Mucosa of descending colon (tissue), 3 donors: ENCODE results near the gene DLGAP4. TPM values are rescaled to one million over a fixed set of nuclear protein-coding genes. Genes with fewer than 3 reads are reported as not detected.

Experiments
- ATAC-seq: fragments of 200-7000 bp; cut with Tn5 transposase; one replicate; pipeline ENCODE4 v1.9.1; 2020; ENCODE audit warnings: mild to moderate bottlenecking, moderate library complexity
- DNase-seq, 3 donors: peaks; one replicate each; pipeline ENCODE4 v3.0.0-alpha.2; 2020
- H3K36me3 ChIP-seq: fragments of 200-600 bp; one replicate; pipeline ENCODE4 v1.8.0; 2021; ENCODE audit warnings: low read depth, mild to moderate bottlenecking
- H3K4me1 ChIP-seq: fragments of 200-600 bp; one replicate; pipeline ENCODE4 v1.8.0; 2021; ENCODE audit warnings: low read depth, mild to moderate bottlenecking
- H3K4me3 ChIP-seq: fragments of 200-600 bp; one replicate; pipeline ENCODE4 v1.8.0; 2021; ENCODE audit warnings: mild to moderate bottlenecking
- H3K9me3 ChIP-seq: fragments of 200-600 bp; one replicate; pipeline ENCODE4 v1.8.0; 2021; ENCODE audit warnings: mild to moderate bottlenecking
- CTCF ChIP-seq: fragments of 200-600 bp; IDR thresholded peaks from one replicate; pipeline ENCODE4 v1.8.0; 2022; ENCODE audit warnings: antibody characterized with exemption, mild to moderate bottlenecking
- intact Hi-C, 2 donors: fragments of 100-400 bp; cut with DNase I in 1 of 2; cut with micrococcal nuclease in 1 of 2; formaldehyde crosslinking; loops; one replicate each; pipeline versions ENCODE4 v1.11.0 to v1.11.1; 2022; cut with DNase I, micrococcal nuclease
- total RNA-seq, 3 donors: library from RNA; stranded (reverse); fragmentation: NEBNext Ultra II Directional in 2 of 3; extraction: Animal tissue kit (Norgen Biotek cat#: 25700) in 2 of 3; gene quantifications; one replicate each; pipeline versions ENCODE4 v1.2.1 to v1.2.4, GENCODE V29; 2021 to 2023
- donor health status: DM: no; HTN: no; CAD: no; lungs with moderate emphysema.
- donor health status: DM: no; HTN: no; CAD: no.
- donor health status: DM: no; HTN: yes; CAD: no.

The DLGAP4 gene
- total RNA-seq, 3 donors from 2014 or later, result 40.0 to 66.3 (median 43.5) TPM

DNA sequence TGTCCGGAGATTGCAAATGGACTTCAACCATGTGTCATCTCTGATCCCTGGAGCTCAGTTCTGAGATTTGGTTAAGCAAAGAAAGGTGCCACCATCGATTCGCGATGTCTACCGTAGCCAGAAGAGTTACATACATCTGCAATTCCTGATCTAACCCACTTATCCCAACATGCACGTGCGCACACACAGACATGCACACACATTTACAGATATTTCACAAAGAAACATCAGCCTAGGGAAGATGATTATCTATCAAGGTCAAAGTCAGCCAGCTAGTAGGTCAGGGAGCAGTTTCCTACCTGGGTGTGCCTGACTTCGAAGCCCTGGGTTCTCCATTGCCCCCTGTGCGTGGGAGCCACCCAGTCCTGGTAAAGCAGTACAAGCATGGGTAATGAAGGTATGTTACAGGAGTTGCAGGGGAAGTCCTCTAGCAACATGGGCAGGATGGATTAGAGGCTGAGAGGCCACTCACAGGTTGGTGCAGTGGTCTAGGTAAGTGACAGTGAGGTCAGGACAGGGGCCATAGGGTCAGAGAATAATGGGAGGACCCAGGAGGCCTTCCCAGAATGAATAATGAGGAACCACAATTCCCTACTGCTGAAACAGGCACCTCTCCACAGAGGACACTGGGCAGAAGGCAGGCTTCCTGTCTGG lies 150.0 kb downstream of the DLGAP4 start:
- Histone ChIP-seq H3K4me1 (peaks cover 5% of the 10 kb centered on the region), H3K4me3 (no peak overlapping the region), H3K9me3 (no peaks in the 10 kb centered on the region), H3K36me3 (no peaks in the 10 kb centered on the region)
- intact Hi-C loops, result no loop called here
- TF ChIP-seq CTCF, result no peak
- no peak for ATAC-seq
- no peak for DNase-seq

DNA sequence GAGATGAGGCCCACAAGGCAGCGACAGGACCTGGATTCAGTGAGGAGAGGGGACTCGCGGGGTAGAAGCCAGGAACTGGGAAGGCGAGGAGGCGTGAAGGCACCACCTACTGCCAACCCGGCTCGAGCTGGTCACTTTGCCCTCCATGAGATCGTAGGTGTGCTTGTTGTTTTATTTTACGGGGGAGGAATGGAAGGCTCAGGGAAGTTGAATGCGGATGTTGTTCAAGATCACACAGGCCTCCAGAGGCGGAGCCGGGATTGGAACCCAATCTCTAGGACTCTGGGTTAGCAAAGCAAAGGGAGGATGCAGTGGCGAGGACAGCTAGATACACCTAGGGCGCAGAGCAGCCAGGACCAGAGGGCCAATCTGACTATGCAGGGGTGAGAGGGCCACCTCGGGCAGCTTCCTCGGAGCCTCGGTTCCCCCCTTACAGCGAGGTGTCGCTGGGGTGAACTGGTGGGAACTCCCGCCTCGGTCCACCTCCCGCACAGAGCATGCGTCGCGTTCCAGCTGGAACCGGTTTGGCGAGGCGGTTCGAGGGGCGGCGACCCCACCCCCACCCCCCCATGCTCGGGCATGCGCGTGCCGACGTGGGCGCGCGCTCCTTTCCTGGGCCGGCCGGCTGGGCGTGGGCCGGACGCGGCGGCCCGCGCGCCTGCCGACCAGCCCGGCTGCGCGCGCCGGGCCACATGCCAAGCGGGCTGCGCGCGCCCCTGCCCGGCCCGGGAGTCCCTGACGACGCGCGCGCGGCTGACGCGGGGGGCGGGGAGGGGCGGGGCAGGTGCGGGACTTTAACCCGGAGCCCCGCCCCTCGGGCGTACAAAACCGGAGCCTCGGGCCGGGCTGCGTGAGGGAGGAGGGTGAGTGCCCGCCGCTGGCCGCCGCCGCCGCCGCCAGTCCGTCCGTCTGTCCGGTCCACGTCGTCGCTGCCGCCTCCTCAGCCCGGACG lies 154.8 kb downstream of the DLGAP4 start:
- H3K36me3 ChIP-seq, result no peaks in the 10 kb centered on the region
- peak; percentile 95 to 97 (median 95) for DNase-seq
- no peak for TF ChIP-seq CTCF
- peak overlapping the region; percentile 28 for H3K4me3 ChIP-seq
- H3K4me1 ChIP-seq, result peaks cover 24% of the 10 kb centered on the region
- no peaks in the 10 kb centered on the region for H3K9me3 ChIP-seq
- intact Hi-C loops, result loop anchor here in 1 of 2 donors (10.0 kb wide), 1 partner anchor 84 kb away; the partner anchor contains the start of gene MYL9
- ATAC-seq, result peak; percentile 82

DNA sequence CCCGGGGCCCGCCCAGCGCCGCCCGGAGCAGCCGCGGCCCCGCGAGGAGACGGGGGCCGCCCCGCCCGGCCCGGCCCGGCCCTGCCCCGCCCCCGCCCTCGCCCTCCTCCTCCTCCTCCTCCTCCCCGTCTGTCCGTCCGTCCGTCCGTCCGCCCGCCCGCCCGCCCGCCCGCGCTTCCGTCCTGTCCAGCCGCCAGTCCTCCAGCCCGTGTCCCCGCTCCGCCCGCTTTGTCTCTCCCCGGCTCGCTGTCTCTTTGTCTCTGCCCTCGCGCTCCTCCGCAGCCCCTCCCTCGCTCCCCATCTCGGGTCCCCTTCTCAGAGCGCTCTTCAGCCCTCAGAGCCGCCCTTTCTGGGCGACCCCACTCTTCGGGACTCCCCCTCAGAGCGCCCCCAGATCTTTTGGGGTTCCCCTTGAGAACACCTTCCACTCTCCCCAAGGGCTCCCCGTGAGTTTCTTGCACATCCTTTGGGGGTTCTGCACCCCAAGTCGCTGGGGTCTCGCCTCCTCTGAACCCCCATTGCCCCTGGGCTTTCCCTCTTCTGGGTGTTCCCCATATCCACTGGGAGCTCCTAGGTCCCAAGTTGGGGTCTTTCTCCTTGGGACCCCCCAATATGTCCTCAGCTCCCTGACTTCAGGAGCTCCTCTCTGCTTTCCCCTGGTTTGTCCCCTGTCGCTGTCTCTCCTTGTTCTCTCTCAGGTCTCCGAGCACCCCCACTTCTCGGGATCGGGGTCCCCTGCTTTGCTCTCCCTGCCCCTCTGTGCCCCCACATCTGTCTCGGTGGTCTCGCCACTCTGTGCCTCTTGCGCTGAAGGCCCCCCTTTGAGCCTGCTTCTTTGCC lies 155.7 kb downstream of the DLGAP4 start:
- ATAC-seq, result no peak
- peak overlapping the region; percentile 28 for H3K4me3 ChIP-seq
- intact Hi-C loops, result loop anchor here in 1 of 2 donors (10.0 kb wide), 1 partner anchor 83 kb away; the partner anchor contains the start of gene MYL9
- no peaks in the 10 kb centered on the region for H3K36me3 ChIP-seq
- no peaks in the 10 kb centered on the region for H3K9me3 ChIP-seq
- H3K4me1 ChIP-seq, result peaks cover 29% of the 10 kb centered on the region
- peak; percentile 61 to 81 (median 78) for DNase-seq
- TF ChIP-seq CTCF, result no peak

DNA sequence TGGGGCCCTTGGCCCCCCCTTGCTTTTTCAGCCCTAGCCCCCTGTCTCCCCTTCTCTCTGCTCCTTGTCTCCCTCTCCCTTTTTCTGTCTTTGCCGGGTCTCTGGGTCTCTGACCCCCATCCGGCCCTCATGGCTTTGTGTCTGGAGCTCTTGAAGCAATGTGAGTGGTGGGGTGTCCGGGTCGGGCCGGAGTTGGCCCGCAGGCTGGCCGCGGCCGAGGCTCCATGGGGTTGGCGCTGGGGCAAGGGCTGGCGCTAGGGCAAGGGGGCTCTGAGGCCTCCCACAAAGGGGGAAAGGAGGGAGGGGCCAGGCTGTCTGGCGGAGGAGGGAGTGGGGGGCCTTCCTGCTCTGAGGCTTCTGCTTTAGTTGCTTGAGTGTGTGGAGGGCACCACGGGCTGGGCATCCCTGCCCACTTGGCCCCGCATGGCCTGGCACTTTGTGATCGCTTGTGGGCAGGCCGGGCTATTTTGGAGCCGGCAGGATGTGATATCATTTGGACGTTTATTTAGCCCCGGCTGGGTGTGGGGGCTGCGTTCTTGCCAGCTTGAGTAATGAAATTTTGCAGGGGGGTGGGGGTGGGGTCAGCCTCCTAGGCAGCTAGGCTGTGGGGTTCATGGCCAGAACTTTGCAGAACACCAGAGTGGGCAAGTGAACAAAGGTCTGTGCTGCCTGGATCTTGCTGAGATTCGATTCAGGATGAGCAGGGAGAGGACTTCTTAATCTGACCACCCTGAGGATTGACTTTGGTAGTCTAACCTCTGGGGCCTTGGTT lies 156.5 kb downstream of the DLGAP4 start:
- Histone ChIP-seq H3K4me3 (peak overlapping the region; percentile 28), H3K9me3 (no peaks in the 10 kb centered on the region), H3K36me3 (no peaks in the 10 kb centered on the region), H3K4me1 (peaks cover 36% of the 10 kb centered on the region)
- DNase-seq (peak; percentile 47 to 67 (median 59)), ATAC-seq (peak; percentile 0)
- intact Hi-C loops, result loop anchor here in 1 of 2 donors (10.0 kb wide), 1 partner anchor 82 kb away; the partner anchor contains the start of gene MYL9
- no peak for TF ChIP-seq CTCF
